ES-I3 (cell line): Measurements from ENCODE around the gene GPX3.

ENCODE experiments used
- H3K36me3 ChIP-seq: 2 replicates; pipeline ENCODE4 v1.6.1; 2013; ENCODE audit warnings: mild to moderate bottlenecking, low read length, control low read depth, moderate library complexity; ENCODE audit not compliant: insufficient read depth
- H3K4me1 ChIP-seq: 2 replicates; pipeline ENCODE4 v1.6.1; 2013; ENCODE audit warnings: mild to moderate bottlenecking, control low read depth, low read length; ENCODE audit not compliant: insufficient read depth
- H3K9ac ChIP-seq: 2 replicates; pipeline ENCODE4 v1.6.1; 2013; ENCODE audit warnings: low read depth, mild to moderate bottlenecking, low read length, moderate library complexity
- H3K9me3 ChIP-seq: 2 replicates; pipeline ENCODE4 v1.6.1; 2013; ENCODE audit warnings: mild to moderate bottlenecking, low read length, moderate library complexity; ENCODE audit not compliant: control insufficient read depth, insufficient read depth

GPX3 gene

GRCh38 chr5:151034422-151035379 is 14.3 kb downstream of the GPX3 start:
- Histone ChIP-seq H3K36me3 (peaks cover 11% of the 10 kb centered on the region; the same call in 1 of the 2 replicates), H3K4me1 (no peaks in the 10 kb centered on the region), H3K9ac (no peak overlapping the region), H3K9me3 (no peaks in the 10 kb centered on the region)

GRCh38 chr5:151036556-151036955 is 16.2 kb downstream of the GPX3 start:
- Histone ChIP-seq H3K9ac (no peak overlapping the region), H3K9me3 (no peaks in the 10 kb centered on the region), H3K36me3 (peaks cover 8% of the 10 kb centered on the region; the same call in 1 of the 2 replicates), H3K4me1 (no peaks in the 10 kb centered on the region)

- Histone ChIP-seq H3K4me1 (no peaks in the 10 kb centered on the region), H3K9ac (no peak overlapping the region), H3K36me3 (peaks cover 5% of the 10 kb centered on the region; the same call in 1 of the 2 replicates), H3K9me3 (no peaks in the 10 kb centered on the region)
Observed at GRCh38 chr5:151037561-151038411, 17.4 kb downstream of the GPX3 start.

GRCh38 chr5:151038412-151038745 is 18.0 kb downstream of the GPX3 start:
- Histone ChIP-seq H3K9me3 (no peaks in the 10 kb centered on the region), H3K9ac (no peak overlapping the region), H3K36me3 (peaks cover 5% of the 10 kb centered on the region; the same call in 1 of the 2 replicates), H3K4me1 (no peaks in the 10 kb centered on the region)

- Histone ChIP-seq H3K9ac (no peak overlapping the region), H3K9me3 (no peaks in the 10 kb centered on the region), H3K4me1 (no peaks in the 10 kb centered on the region), H3K36me3 (peaks cover 5% of the 10 kb centered on the region; the same call in 1 of the 2 replicates)
Observed at GRCh38 chr5:151038801-151039238, 18.4 kb downstream of the GPX3 start.

GRCh38 chr5:151039665-151040064 is 19.3 kb downstream of the GPX3 start:
- no peaks in the 10 kb centered on the region for H3K9me3 ChIP-seq
- peaks cover 5% of the 10 kb centered on the region; the same call in 1 of the 2 replicates for H3K36me3 ChIP-seq
- H3K9ac ChIP-seq = no peak overlapping the region
- H3K4me1 ChIP-seq = no peaks in the 10 kb centered on the region

GRCh38 chr5:151040211-151040747 is 19.9 kb downstream of the GPX3 start:
- Histone ChIP-seq H3K9me3 (no peaks in the 10 kb centered on the region), H3K4me1 (no peaks in the 10 kb centered on the region), H3K9ac (no peak overlapping the region), H3K36me3 (peaks cover 5% of the 10 kb centered on the region; the same call in 1 of the 2 replicates)

GRCh38 chr5:151041577-151042268 is 21.3 kb downstream of the GPX3 start:
- Histone ChIP-seq H3K9ac (no peak overlapping the region), H3K4me1 (no peaks in the 10 kb centered on the region), H3K36me3 (no peaks in the 10 kb centered on the region), H3K9me3 (no peaks in the 10 kb centered on the region)

GRCh38 chr5:151042453-151043093 is 22.2 kb downstream of the GPX3 start:
- H3K36me3 ChIP-seq = no peaks in the 10 kb centered on the region; the same call in 1 of the 2 replicates
- H3K9ac ChIP-seq = no peak overlapping the region

GRCh38 chr5:151047814-151048425 is 27.5 kb downstream of the GPX3 start:
- H3K9ac ChIP-seq = no peak overlapping the region; the same call in 1 of the 2 replicates
- no peaks in the 10 kb centered on the region for H3K9me3 ChIP-seq
- H3K4me1 ChIP-seq = peaks cover 5% of the 10 kb centered on the region; the same call in 1 of the 2 replicates
- no peaks in the 10 kb centered on the region; the same call in none of the 2 replicates for H3K36me3 ChIP-seq

More at GRCh38 chr5:151042453-151043093, 22.2 kb downstream of the GPX3 start:
- H3K9me3 ChIP-seq = no peaks in the 10 kb centered on the region
- no peaks in the 10 kb centered on the region for H3K4me1 ChIP-seq

- Histone ChIP-seq H3K4me1 (peaks cover 5% of the 10 kb centered on the region; the same call in 1 of the 2 replicates), H3K36me3 (no peaks in the 10 kb centered on the region; the same call in none of the 2 replicates), H3K9me3 (no peaks in the 10 kb centered on the region), H3K9ac (no peak overlapping the region)
Observed at GRCh38 chr5:151048526-151048925, 28.1 kb downstream of the GPX3 start.

- H3K4me1 ChIP-seq = peaks cover 5% of the 10 kb centered on the region; the same call in 1 of the 2 replicates
- H3K36me3 ChIP-seq = no peaks in the 10 kb centered on the region; the same call in none of the 2 replicates
- H3K9ac ChIP-seq = no peak overlapping the region
- H3K9me3 ChIP-seq = no peaks in the 10 kb centered on the region
Observed at GRCh38 chr5:151051066-151051930, 30.9 kb downstream of the GPX3 start.
